ENCODE data around the gene ZNF644.
"Not testable (repeated sequence)": the region's sequence is repeated elsewhere in the genome, so short reads cannot be mapped to it uniquely, and the experiment has no call there.

The ZNF644 gene

DNA sequence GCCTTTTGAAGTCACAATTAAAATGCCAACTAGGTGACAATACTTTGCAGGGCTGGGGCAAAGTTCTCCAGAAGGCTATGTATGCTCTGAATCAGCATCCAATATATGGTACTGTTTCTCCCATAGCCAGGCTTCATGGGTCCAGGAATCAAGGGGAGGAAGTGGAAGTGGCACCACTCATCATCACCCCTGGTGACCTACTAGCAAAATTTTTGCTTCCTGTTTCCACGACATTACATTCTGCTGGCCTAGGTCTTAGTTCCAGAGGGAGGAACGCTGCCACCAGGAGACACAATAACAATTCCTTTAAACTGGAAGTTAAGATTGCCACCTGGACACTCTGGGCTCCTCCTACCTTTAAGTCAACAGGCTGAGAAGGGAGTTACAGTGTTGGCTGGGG is 22.9 kb upstream of the ZNF644 start:
- H3K27ac ChIP-seq (replicated peaks); H3K27me3 ChIP-seq (ENCODE audit: insufficient read depth, poor library complexity, severe bottlenecking); DNase-seq (ENCODE audit: low read depth in 1 of 2, low spot score in 1 of 2); H3K4me3 ChIP-seq (replicated peaks; ENCODE audit: insufficient read depth, low read length): not testable (repeated sequence)
- TF ChIP-seq SPI1 (IDR thresholded peaks at IDR 0.05; ENCODE audit: borderline replicate concordance, low read depth) = peak; percentile 11; the same call in 1 of the 2 replicates

DNA sequence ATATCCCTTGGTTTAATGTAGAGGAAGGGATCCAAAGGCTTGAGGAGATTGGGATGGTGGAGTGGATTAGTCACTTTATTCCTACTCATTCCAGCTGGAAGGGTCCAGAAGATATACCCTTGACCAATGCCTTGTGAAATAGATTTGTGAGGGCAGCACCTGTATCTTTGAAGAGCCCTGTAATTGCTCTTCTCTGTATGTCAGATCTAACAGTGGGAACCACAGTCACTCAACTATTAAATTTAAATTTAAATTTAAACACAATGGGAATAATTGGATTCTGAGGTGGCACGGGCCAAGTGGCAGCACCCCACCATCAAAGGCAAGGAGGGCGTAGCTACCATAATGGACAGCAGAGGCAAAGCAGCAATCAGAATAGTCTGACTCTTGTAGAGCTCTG is 20.5 kb upstream of the ZNF644 start:
- not testable (repeated sequence) for DNase-seq (ENCODE audit: low read depth in 1 of 2, low spot score in 1 of 2); H3K27ac ChIP-seq (replicated peaks); H3K4me3 ChIP-seq (replicated peaks; ENCODE audit: insufficient read depth, low read length); H3K27me3 ChIP-seq (ENCODE audit: insufficient read depth, poor library complexity, severe bottlenecking)

DNA sequence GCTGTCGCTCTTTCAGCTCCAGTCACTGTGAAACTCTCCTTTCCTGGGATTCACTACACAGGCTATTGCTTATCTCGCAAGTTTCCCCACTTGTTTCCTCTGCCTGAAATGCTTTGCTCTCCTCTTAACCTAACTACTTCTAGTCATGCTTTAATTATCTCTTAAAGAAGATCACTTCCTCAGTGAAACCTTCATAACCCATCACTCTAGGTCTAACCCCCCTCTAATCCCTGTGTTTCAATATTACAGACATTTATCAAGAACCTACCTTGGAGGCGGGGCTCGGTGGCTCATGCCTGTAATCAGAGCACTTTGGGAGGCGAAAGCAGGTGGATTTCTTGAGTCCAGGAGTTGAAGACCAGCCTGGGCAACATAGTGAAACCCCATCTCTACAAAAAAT is 16.7 kb upstream of the ZNF644 start:
- TF ChIP-seq SPI1 (IDR thresholded peaks at IDR 0.05; ENCODE audit: borderline replicate concordance, low read depth) (no peak), GABPA (IDR thresholded peaks at IDR 0.05; ENCODE audit: low read depth) (no peak)
- TF ChIP-seq, protein P1, sequence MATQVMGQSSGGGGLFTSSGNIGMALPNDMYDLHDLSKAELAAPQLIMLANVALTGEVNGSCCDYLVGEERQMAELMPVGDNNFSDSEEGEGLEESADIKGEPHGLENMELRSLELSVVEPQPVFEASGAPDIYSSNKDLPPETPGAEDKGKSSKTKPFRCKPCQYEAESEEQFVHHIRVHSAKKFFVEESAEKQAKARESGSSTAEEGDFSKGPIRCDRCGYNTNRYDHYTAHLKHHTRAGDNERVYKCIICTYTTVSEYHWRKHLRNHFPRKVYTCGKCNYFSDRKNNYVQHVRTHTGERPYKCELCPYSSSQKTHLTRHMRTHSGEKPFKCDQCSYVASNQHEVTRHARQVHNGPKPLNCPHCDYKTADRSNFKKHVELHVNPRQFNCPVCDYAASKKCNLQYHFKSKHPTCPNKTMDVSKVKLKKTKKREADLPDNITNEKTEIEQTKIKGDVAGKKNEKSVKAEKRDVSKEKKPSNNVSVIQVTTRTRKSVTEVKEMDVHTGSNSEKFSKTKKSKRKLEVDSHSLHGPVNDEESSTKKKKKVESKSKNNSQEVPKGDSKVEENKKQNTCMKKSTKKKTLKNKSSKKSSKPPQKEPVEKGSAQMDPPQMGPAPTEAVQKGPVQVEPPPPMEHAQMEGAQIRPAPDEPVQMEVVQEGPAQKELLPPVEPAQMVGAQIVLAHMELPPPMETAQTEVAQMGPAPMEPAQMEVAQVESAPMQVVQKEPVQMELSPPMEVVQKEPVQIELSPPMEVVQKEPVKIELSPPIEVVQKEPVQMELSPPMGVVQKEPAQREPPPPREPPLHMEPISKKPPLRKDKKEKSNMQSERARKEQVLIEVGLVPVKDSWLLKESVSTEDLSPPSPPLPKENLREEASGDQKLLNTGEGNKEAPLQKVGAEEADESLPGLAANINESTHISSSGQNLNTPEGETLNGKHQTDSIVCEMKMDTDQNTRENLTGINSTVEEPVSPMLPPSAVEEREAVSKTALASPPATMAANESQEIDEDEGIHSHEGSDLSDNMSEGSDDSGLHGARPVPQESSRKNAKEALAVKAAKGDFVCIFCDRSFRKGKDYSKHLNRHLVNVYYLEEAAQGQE (IDR thresholded peaks at IDR 0.05; ENCODE audit: insufficient replicate concordance, low read depth) = no peak
- no peak overlapping the region for H3K27ac ChIP-seq (replicated peaks)
- no peaks in the 10 kb centered on the region for H3K27me3 ChIP-seq (ENCODE audit: insufficient read depth, poor library complexity, severe bottlenecking)
- H3K4me3 ChIP-seq (replicated peaks; ENCODE audit: insufficient read depth, low read length) = no peak overlapping the region
- no peak for DNase-seq (ENCODE audit: low read depth in 1 of 2, low spot score in 1 of 2)

DNA sequence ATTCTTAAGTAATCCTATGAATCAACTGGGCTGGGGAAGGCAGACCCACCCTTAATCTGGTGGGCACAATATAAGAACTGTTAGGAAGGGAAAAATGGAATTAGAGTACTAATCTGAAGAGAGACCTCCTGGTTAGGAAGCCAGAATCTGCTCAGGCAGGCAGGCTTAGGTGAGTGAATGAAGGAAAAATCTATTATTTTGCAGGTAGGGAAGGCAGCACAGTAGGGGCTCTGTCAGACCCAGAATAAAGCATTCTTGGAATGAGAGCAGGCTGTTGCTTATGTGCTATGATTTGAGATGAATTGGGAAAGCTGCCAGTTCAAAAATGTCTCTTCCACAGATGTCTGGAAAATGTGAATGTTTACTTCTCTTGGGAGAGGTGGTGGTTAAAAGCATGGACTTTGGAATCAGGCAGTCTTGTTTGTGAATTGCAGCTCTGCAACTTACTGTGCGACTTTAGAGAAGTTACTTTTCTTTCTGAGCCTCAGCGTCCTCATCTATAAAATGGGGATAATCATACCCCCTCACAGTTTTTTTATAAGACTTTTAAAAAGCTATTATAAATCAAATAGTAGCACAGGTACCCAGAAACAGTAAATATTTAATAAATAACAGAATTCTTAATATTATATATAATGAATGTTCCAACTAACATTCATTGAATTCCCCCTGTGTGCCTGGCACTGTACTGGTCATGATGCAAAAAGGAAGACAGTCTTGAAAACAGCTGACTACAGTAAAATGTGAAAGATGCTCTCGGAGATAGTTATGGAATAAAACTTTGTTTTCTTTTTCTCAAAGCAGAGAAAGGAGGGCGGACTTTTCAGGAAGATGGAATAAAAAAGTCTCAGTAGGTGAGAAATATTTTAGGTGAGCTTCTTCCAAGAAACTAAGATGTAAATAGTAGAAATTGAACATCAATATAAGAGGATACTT is 15.3 kb upstream of the ZNF644 start:
- Histone ChIP-seq H3K27ac (replicated peaks) (no peak overlapping the region), H3K27me3 (ENCODE audit: insufficient read depth, poor library complexity, severe bottlenecking) (no peaks in the 10 kb centered on the region), H3K4me3 (replicated peaks; ENCODE audit: insufficient read depth, low read length) (no peak overlapping the region)
- TF ChIP-seq POLR2AphosphoS5 (IDR thresholded peaks at IDR 0.05; ENCODE audit: low read depth) (no peak), GABPA (IDR thresholded peaks at IDR 0.05; ENCODE audit: low read depth) (no peak), SPI1 (IDR thresholded peaks at IDR 0.05; ENCODE audit: borderline replicate concordance, low read depth) (no peak)
- TF ChIP-seq, protein P2, sequence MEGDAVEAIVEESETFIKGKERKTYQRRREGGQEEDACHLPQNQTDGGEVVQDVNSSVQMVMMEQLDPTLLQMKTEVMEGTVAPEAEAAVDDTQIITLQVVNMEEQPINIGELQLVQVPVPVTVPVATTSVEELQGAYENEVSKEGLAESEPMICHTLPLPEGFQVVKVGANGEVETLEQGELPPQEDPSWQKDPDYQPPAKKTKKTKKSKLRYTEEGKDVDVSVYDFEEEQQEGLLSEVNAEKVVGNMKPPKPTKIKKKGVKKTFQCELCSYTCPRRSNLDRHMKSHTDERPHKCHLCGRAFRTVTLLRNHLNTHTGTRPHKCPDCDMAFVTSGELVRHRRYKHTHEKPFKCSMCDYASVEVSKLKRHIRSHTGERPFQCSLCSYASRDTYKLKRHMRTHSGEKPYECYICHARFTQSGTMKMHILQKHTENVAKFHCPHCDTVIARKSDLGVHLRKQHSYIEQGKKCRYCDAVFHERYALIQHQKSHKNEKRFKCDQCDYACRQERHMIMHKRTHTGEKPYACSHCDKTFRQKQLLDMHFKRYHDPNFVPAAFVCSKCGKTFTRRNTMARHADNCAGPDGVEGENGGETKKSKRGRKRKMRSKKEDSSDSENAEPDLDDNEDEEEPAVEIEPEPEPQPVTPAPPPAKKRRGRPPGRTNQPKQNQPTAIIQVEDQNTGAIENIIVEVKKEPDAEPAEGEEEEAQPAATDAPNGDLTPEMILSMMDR (IDR thresholded peaks at IDR 0.05; ENCODE audit: insufficient read depth, low read length) = no peak
- TF ChIP-seq, protein P1 (IDR thresholded peaks at IDR 0.05; ENCODE audit: insufficient replicate concordance, low read depth) = no peak
- DNase-seq (ENCODE audit: low read depth in 1 of 2, low spot score in 1 of 2) = no peak

DNA sequence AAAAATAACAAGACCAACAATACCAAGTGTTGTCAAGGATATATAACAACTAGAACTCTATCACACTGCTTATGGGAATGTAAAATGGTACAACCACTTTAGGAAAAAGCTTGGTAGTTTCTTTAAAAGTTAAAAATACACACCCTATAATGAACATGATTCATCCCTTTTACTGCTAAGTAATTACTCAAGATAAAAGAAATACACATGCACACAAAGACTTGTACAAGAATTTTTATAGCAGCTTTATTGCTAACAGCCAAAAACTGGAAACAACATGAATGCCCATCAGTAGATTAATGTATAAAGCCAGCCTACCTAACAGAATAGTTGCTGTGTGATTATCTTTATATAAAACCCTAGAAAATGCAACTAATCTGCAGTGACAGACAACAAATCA is 10.5 kb upstream of the ZNF644 start:
- H3K27me3 ChIP-seq (ENCODE audit: insufficient read depth, poor library complexity, severe bottlenecking) = no peaks in the 10 kb centered on the region
- DNase-seq (ENCODE audit: low read depth in 1 of 2, low spot score in 1 of 2) = no peak
- no peak overlapping the region for H3K27ac ChIP-seq (replicated peaks)
- TF ChIP-seq SPI1 (IDR thresholded peaks at IDR 0.05; ENCODE audit: borderline replicate concordance, low read depth) (no peak), POLR2AphosphoS5 (IDR thresholded peaks at IDR 0.05; ENCODE audit: low read depth) (no peak), GABPA (IDR thresholded peaks at IDR 0.05; ENCODE audit: low read depth) (no peak)
- TF ChIP-seq, protein P1 (IDR thresholded peaks at IDR 0.05; ENCODE audit: insufficient replicate concordance, low read depth) = no peak
- TF ChIP-seq, protein P2 (IDR thresholded peaks at IDR 0.05; ENCODE audit: insufficient read depth, low read length) = no peak
- no peak overlapping the region for H3K4me3 ChIP-seq (replicated peaks; ENCODE audit: insufficient read depth, low read length)

Measured in HL-60 (cell line).